ENCODE results near the gene KRTCAP2.
A peak's percentile ranks its signal among the peaks of the same experiment; 100 is the strongest.
"Not testable (repeated sequence)": the region's sequence is repeated elsewhere in the genome, so short reads cannot be mapped to it uniquely, and the experiment has no call there.

Gene KRTCAP2

DNA sequence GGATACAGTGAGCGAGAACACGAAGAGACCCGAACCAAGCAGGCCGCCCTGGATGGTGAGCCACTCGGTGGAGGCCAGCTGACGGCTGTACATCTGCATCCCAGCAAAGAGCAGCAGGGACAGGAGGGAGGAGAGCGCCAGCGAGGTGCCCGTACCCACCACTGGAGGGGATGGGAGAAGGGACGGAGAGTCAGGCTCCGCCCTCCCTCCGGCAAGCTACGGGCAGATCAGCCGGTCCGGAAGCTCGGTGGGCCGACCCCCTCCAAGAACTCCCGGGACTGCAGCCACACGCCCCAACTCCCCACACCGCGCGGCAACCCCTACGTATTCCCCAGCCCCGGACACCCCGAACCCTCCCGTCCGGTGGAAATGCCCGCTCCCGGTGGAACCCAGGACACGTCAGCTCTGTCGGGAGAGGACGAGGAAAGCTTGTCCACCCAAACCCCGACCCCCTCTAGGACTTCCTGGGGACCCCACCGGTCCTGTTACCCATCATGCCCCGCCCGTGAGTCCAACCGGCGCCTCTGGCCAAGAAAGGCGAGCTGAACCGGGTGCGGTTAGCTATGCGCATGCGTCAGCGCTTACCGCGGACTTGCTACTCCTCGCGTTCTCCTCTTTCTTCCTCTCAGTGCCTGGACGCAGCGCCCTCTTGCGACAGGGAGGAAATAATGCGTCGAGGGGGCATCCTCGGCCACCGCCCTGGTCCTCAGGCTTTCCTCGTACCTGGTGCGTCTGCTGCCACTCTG lies at the start of gene KRTCAP2:
Gene KRTCAP2, minus strand, starts transcription at position 573 of the 746 bp plus-strand sequence. Its CDS starts 80 bp downstream, at position 493.
- peak; percentile 93 for DNase-seq

DNA sequence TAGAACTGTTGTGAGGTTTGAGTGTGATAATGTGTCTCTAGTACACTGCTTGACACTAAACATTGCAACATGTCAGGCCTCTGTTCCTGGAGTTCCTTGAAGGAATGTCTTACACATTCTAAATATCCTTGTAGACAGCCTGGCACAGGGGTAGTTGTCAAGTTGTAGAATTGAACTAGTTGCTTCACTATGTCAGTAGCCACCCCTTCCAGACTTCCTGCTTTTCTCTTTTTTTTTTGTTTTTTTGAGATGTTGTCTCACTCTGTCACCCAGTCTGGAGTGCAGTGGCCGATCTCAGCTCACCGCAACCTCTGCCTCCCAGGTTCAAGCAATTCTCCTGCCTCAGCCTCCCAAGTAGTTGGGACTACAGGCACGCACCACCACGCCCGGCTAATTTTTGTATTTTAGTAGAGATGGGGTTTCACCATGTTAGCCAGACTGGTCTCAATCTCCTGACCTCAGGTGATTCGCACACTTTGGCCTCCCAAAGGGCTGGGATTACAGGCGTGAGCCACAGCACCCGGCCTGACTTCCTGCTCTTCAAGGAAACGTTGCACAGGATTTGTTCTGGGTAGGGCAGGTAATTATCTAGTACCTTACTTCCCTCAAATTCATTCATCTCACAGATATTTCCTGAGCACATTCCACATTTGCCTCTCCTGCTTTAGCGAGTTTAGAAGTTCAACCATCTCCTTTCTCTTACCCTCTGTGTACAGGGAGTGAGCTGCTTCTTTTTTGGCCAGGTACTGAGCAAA lies 47.3 kb upstream of the KRTCAP2 start:
- DNase-seq: not testable (repeated sequence)

DNA sequence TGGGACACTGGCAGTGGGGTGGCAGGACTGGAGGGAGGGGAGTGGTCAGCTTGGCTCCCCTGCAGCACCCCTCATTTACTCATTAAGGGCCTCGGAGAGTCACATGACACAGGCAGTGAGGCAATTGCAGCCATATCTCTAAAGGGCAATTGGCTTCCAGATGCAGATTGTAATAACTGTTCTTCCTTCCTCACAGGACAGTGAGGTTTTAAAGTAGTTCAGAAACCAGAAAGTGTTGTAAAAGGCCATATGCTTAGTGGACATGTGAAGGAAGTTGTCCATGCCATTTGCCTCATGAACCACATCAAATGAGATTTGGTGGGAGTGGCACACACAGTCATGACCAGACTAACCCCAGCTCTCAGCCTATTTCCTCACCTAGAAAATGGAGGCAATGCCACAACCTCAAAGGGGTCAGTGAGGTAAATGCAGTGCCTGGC lies 46.5 kb upstream of the KRTCAP2 start:
- no peak for DNase-seq

DNA sequence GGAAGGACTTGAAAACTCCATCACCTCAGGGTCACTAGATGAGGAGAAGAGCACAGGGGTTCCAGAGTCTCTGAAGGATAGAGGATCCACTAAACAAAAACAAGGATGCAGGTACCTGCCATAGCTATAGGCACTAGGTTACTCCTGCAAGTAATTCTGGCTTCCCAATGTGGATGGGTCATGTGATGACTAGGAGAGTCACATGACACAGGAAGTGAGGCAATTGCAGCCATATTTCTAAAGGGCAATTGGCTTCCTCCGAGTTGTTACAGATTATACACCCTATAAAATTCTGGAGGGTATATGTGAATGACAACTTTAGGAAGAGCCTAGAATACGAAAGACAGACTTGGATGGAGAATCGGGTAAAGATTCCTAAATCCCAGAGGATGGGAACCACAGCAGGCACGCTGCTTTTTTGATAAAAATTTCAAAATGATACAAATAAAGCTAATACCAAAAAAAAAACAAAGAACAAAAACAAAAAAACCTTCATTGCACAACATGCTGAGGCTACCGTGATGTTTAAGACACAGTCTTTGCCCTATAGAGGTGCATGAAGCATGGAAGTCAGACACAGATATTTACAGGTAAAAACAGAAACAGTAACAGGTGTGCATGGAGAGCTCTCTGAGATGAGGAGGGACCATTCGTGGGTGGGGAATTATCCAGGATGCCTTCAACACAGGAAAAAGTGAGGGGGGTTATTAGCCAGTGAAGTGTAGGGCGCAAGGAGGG lies 45.9 kb upstream of the KRTCAP2 start:
- peak; percentile 59 for DNase-seq

DNA sequence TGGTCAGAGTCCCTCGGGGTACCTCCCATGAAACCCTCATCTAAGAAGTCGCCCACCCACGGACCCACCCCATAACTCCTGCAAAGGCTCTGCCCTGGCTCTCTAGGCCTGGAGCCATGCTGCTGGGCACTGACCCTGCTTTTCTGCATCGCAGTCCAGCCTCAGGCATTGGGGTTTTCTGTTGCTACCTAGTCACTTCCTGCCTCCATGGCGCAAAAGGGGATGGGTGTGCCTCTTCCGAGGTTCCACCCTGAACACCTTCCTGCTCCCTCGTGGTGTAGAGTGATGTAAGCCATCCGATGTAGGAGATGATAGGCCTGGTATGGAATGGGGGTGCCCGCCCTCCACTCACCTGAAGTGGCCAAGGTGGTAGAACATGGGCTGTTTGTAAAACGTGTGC lies 41.6 kb upstream of the KRTCAP2 start:
- DNase-seq: not testable (repeated sequence)

DNA sequence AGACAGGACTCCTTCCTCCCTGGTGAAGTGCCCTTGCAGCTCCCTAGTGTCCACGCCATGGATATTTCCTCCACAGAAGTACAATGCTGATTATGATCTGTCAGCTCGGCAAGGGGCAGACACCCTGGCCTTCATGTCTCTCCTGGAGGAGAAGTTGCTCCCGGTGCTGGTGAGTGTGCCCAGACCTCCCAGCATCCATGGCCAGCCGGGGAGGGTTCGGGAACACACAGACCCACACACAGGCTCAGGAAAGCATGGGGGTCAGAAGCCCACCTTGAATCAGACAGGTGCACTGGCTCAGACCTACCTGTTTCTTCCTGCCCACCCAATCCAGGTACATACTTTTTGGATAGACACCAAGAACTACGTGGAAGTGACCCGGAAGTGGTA lies 38.9 kb upstream of the KRTCAP2 start:
- not testable (repeated sequence) for DNase-seq

DNA sequence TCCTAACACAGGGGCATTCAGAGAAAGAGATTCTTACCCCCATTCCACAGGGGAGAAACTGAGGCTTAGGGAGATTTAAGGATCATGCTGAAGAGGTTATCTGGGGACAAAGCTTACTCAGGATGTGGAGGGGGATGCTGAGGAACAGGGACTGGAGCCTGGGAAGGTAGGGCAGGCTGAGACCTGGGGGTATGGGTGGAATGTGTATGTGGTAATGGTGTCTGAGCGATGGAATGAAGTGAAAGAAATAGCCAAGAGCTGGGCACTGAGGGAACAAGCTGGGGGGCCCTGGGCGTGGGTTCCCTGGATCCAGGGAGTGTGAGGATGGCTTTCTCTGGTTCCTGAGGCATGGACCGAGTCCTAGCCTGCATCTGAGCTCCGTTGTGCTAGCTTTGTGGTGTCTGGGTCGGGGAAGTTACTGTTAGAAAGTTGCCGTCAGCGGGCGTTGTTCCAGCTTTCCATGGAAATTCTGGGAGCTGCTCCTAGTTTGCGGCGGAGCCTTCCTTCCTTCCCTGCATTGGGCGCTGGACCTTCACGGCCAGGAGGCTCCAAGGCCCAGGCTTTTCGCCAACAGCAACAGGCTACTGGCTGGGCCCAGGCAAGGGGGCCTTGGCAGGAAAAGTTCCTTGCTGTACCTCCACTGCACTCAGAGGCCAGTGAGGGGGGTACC lies 38.4 kb upstream of the KRTCAP2 start:
- not testable (repeated sequence) for DNase-seq

DNA sequence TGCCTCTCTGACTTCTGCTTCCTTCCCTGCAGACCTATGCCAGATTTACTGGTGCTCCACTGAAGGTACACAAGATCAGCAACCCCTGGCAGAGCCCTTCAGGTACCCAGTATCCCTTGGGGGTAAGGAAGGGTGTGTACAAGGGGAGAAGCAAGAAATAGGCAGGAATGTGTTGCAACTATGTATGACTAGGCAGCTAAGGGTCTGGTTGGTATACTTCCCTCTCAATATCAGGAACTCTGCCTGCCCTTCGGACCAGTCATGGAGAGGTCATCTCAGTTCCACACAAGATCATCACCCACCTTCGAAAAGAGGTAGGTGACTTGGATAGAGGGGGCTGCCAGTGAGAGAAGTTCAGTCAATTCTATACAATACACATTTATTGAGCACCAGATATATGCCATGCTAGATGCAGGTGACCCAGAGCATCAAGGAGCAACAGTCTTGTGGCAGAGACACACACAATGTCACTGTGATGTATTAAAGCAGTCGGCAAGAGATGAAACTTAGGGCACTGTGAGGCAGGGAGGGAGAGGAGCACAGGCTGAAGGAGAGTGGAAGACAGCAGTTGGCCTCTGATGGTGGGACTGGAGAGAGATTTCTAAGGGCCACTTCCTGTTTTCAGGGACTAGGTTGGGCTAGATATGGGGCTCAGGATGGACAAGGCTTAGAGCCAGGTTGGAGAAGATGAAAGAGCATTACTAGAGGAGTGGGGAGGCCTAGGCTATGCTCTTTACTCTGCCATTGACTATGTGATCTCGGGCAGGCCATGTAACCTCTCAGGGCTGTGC lies 37.4 kb upstream of the KRTCAP2 start:
- no peak for DNase-seq

DNA sequence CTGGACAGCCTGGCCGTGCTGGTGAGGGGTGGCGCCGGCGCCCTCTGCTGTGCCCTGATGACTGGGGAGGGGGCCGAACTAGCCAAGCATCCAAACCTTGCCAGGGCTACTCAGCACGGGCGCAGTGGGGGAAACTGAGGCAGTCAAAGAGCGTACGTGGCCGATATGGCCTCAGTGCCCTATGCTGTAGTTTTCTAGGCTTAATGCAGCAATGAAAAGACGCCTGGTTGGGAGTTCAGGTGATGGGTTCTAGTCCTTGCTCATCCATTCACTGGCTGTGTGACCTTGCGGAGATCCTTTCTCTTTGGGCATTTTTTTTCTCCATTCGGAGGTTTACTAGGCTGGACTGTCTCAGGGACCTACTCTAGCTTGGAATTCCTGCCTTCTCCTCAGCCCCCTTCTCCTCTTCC lies 36.2 kb upstream of the KRTCAP2 start:
- no peak for DNase-seq

DNA sequence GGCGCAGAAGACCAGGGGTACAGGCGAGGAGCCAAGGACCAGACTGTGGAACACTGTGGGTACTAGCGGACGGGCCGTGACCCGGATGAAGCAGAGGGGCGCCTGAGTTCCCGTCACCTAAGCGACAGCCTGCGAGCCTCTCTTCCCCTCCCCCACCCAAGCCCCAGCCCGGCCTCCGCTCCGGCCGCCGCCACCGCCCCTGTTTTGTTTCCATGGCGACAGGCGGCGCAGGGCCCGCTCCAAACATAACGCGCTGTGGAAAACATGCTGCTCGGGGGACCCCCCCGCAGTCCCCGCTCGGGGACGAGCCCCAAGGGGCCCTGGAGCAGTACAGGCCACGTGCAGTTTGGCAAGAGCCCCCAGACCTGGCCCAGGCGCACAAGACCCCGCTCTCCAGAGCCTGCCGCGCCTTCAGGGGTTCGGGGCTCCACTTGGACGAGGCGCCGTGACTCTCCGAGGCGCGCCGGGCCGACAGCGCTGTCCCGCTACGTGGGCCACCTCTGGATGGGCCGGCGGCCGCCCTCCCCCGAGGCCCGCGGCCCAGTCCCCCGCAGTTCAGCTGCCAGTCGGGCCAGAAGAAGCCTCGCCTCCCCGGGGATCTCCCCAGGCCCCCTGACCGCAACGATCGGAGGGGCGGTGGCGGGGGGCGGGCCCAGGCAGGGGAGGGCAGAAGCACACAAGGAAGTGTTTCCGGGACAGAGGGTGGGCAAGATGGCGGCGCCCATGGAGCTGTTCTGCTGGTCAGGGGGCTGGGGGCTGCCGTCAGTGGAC lies 35.6 kb upstream of the KRTCAP2 start, which contains the start of gene MTX1:
Gene MTX1, plus strand, starts transcription at position 155 of the 771 bp plus-strand sequence. Its CDS starts 110 bp downstream, at position 265.
- peak; percentile 61 for DNase-seq

DNA sequence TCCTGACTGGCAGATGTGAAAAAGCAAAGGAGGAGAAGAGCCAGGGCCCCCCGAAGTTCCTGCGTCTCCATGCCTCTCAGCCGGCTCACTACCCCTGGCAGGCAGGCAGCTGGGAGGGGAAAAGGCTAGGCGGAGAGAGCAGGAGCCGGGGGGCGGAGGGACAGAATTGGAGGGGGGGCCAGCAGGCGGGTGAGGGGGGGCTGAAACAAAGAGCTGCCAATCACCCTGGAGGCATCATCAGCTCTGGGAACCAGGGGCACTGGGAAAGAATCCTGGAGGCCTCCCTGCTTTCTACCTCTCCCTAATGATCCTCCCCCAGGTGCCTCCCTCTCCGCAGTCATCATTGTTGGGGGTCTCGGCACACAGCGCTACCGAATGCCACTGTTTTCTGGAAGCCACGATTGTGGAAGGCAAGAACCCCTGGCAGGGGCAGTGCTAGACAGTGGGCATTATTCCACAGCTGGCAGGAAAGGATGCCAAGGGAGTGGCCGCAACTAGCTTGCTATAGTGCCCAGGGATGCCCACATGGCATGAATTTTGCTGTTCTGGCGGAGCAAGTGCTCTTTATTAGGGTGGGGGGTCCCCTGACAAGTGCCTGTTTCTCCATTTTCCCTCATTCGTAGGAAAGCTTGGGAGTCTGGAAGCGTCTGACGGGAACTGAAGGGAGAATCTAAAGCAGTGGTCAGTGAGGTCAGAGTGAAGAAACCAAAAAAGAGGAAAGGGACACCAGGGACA lies 34.9 kb upstream of the KRTCAP2 start, which contains the start of gene THBS3:
Gene THBS3, minus strand, starts transcription at position 92 of the 735 bp plus-strand sequence. Its CDS starts 21 bp downstream, at position 71.
- DNase-seq: no peak

DNA sequence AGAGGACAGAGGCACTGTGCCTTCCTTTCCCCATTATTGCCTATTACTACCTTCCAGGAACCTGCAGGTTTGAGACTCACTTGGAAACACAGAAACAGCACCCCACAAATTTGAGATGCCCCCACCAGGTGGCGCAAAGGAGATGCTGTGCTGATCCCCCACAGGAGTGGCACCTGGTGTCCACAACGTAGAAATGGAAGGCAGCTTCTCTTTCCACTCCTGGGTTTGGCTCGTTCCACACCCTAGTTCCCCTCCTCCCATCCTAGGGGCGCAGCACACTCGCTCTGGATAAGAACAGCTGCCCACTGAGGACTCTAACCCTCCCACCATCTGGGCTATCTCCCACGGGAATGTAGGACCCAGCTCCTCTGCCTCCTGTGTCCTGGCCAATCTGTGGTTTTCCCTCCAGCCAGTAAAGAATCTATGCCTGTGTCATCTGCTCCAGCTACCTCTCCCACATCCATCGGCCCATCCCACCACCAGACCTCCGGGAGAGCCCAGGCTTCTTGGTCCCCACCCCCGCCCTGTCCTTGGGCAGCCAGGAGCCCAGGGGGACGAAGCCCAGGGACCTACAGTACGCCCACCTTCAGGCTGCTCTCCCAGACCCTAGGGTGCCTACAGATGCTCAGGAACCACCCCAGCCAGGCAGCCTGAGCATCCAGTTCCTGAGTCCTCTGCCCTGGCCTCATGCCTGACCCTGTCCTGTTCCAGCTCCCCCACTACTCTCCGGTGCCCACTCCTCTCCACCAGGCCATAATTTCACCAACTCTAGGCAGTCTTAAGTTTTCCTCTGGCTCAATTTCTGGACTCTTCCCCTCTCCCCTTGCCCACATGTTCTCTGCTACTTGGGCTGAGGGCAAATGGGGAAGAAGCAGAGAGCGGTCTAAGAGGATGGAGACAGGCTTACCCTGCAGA lies 34.0 kb upstream of the KRTCAP2 start:
- peak; percentile 50 for DNase-seq

DNA sequence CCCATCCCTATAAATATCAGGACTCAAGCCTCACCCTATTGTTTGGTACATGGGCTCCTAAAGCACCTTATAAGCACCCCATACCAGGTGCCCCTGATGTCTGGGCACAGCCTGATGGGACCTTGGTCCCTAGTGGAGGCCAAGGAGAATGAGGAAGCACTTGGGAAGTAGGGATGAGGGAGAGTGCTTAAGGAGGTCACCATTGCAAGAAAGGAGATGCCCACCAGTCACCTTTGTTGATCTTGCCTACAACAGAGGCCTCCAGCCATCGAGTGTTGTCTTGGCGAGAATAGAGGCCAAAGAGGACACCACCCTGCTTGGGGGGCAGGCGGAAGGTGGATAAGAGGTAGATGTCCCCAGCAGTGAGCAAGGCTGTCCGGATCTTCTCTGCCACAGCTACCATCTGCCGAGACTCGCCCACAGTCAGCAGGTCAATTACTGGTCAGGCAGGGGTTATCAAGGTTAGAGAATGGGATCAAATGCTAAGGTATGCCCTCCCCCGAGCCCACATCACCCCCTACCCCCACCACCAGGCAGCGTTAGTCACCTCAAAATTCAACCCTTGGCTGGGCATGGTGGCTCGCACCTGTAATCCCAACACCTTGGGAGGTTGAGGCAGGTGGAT lies 33.0 kb upstream of the KRTCAP2 start:
- DNase-seq: no peak

DNA sequence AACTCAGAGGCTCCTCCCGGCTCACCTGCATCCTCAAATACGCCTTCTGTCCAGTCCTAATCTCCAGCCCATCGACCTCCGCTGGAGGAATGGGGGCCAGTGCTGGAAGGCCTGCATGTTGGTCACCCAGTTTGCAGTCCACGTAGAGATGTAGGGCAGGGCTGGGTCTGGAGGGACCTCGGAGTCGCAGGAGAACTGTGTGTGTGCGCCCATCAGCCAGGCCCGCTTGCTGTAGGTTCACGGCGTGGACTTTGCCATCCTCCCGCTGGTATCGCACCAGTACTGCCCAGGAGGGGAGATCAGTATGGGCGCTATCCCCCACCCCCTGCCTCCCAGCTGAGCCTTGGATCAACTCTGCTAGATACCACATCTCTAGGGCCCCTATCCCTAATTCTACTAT lies 31.9 kb upstream of the KRTCAP2 start:
- no peak for DNase-seq

DNA sequence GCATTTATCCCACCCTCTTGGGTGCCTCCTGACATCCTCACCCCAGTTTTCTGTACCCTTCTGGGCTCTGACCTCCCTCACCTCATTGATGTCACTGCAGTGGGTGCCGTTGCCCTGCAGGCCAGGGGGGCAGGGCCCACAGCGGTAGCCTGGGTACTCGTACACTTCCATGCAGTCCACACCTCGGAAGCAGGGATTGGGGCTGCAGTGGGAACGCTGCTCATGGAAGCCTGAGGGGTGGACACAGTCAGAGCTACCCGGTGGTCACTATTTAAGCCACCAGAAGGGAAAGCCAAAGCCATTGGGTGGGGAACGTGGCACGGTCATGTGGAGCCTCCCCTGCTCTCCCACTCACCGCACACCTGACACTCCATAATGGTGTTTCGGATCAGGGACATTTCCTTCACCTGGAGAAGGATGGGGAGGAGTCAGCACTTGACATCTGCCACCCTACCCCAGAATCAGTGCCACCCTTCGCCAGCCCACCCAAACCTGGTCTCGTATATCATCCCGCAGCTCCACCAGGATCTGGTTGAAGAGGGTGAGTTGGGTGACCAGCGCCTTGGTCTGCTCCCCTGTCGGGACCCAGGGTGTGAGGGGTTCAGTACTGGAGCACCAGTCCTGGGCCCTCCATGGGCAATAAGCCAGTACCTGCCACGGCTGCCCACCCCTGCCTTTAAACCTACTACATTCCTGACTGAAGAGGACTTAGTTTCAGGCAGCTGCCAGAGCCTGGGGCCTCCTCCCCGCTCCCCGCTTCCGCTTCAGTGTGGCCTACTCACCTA lies 29.8 kb upstream of the KRTCAP2 start:
- no peak for DNase-seq

DNA sequence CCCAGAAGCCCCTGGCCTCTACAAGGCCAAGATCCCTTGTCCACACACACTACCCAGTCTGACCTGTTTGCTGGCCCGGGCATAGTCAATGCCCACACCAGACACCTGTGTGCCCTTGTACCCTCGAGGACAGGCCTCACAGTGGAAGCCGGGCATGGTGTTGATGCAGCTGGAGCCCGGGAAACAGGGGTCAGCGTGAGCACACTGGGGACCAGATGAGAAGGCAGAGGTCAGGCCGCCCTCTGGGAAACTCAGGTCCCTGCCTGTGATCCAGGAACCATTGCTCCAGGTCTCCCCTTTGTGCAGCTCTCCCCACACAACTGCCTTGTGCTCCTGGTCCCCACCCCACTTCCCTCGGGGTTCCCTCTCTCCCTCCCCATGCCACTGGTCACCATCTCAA lies 29.1 kb upstream of the KRTCAP2 start:
- no peak for DNase-seq

DNA sequence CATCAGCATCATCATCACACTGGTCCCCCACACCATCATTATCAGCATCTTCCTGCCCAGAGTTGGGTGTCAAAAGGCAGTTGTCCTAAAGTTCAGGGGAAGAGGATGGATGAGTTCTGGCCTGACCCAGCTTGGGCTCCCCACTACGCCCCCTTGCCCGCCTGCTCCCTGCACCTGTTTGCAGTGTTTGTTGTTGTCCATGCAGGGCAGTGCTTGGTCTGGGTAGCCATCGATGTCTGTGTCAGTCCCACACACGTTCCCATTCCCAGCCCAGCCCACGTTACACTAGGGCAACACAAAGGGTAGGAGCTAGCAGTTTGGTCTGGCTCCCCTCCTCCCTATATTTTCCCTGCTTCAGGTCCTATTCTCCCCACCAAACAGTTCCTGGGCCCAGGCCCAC lies 27.8 kb upstream of the KRTCAP2 start:
- no peak for DNase-seq

DNA sequence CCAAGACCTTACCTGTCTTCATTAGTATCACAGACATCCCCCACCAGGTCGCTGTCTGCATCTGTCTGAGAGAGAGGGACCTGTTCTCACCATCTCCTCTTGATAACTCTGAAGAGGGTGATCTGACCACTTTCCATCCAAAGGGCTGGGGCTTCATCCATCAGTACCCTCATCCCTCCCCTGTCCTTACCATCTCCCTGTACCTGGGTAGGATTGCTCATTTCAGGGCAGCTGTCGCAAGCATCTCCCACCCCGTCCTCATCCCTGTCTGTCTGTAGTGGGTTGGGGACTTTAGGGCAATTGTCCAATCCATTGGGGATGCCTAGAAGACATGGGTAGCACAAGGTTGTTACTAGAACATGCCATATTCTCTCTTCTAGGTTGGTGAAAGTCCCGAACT lies 26.7 kb upstream of the KRTCAP2 start:
- no peak for DNase-seq
